MM.1S (cell line): ENCODE measurements around the gene NMRK1.
A peak's percentile ranks its signal among the peaks of the same experiment; 100 is the strongest.

Experiments
- DNase-seq: peaks from one replicate; pipeline ENCODE4 v3.0.0-alpha.2; 2015
- H2AFZ ChIP-seq: fragments of 300-600 bp; sonication (generic); 2 replicates; pipeline ENCODE4 v1.6.0; 2016; ENCODE audit warnings: antibody characterized with exemption, low read length
- H3F3A ChIP-seq: fragments of 300-600 bp; sonication (generic); 2 replicates; pipeline ENCODE4 v1.6.1; 2016; ENCODE audit warnings: mild to moderate bottlenecking, antibody characterized with exemption, low read length, moderate library complexity, mixed read lengths; ENCODE audit not compliant: insufficient read depth
- H3K27ac ChIP-seq: fragments of 300-600 bp; sonication (generic); 2 replicates; pipeline ENCODE4 v1.5.1; 2016; ENCODE audit warnings: mild to moderate bottlenecking, low read length
- H3K27me3 ChIP-seq: fragments of 300-600 bp; sonication (generic); replicated peaks from 2 replicates; pipeline ENCODE4 v1.6.0; 2016; ENCODE audit warnings: low read length; ENCODE audit not compliant: insufficient read depth
- H3K36me3 ChIP-seq: fragments of 300-600 bp; sonication (generic); replicated peaks from 2 replicates; pipeline ENCODE4 v1.6.1; 2016; ENCODE audit warnings: mild to moderate bottlenecking, low read length, mixed read lengths; ENCODE audit not compliant: insufficient read depth
- H3K4me1 ChIP-seq: fragments of 300-600 bp; sonication (generic); 2 replicates; pipeline ENCODE4 v1.6.1; 2016; ENCODE audit warnings: low read length, mixed read lengths
- H3K4me2 ChIP-seq: fragments of 300-600 bp; sonication (generic); 2 replicates; pipeline ENCODE4 v1.6.0; 2016; ENCODE audit warnings: low read depth, low read length
- H3K4me3 ChIP-seq: fragments of 300-600 bp; sonication (generic); 2 replicates; pipeline ENCODE4 v1.5.1; 2016; ENCODE audit warnings: low read length, mixed read lengths
- H3K79me2 ChIP-seq: fragments of 300-600 bp; sonication (generic); 2 replicates; pipeline ENCODE4 v1.6.1; 2016; ENCODE audit warnings: mixed run types, low read length, mixed read lengths
- H3K9ac ChIP-seq: fragments of 300-600 bp; sonication (generic); 2 replicates; pipeline ENCODE4 v1.6.1; 2016; ENCODE audit warnings: low read length, mixed read lengths
- H3K9me2 ChIP-seq: fragments of 300-600 bp; sonication (generic); replicated peaks from 2 replicates; pipeline ENCODE4 v1.6.1; 2016; ENCODE audit warnings: mild to moderate bottlenecking, low read length, mixed read lengths; ENCODE audit not compliant: insufficient read depth
- H3K9me3 ChIP-seq: fragments of 300-600 bp; sonication (generic); replicated peaks from 2 replicates; pipeline ENCODE4 v1.6.1; 2016; ENCODE audit warnings: mild to moderate bottlenecking, low read length, mixed read lengths; ENCODE audit not compliant: insufficient read depth
- H4K20me1 ChIP-seq: fragments of 300-600 bp; sonication (generic); 2 replicates; pipeline ENCODE4 v1.6.1; 2016; ENCODE audit warnings: mild to moderate bottlenecking, low read length, moderate library complexity, mixed read lengths; ENCODE audit not compliant: insufficient read depth
- EZH2 ChIP-seq: fragments of 300-600 bp; sonication (generic); optimal IDR thresholded peaks from 2 replicates; pipeline ENCODE3; 2017; ENCODE audit warnings: low read depth, mild to moderate bottlenecking, antibody characterized with exemption, low read length, mixed read lengths
- EZH2phosphoT487 ChIP-seq: fragments of 300-600 bp; sonication (generic); IDR thresholded peaks from 2 replicates; pipeline ENCODE4 v1.6.1; 2018; ENCODE audit warnings: antibody characterized with exemption, low read length
- TF ChIP-seq, protein P1 (sequence below): fragments of 300-600 bp; sonication (generic); IDR thresholded peaks from 2 replicates; pipeline ENCODE4 v1.5.1; 2016; ENCODE audit warnings: antibody characterized with exemption, low read length, mixed read lengths

Gene NMRK1

DNA sequence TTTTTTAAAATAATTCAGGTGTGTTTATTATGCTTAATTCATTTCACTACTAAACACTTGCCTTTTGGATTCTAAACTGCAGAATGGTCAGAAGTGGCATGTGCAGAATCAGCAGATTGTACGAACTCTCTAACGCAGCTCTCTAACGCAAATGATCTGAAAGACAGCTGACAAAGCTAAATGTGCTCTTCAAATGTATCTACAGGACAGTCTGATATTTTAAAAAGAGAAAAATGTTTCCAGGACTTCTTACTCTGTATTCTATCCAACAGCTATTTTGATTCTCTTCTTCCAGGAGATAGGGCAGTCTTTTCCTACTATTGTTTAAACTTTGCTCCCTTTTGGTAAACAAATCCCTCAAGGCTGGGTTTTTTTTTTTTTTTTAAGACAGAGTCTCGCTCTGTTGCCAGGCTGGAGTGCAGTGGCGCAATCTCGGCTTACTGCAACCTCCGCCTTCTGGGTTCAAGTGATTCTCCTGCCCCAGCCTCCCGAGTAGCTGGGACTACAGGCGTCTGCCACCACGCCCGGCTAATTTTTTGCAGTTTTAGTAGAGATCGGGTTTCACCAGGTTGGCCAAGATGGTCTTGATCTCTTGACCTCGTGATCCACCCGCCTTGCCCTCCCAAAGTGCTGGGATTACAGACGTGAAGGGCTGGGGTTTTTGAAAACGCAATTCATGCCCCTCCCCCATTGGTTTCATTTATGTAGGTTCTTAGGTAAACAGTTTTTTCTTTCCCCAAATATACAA lies 1.2 kb downstream of the NMRK1 start:
- Histone ChIP-seq H4K20me1 (no peaks in the 10 kb centered on the region), H3K4me3 (peak overlapping the region; percentile 88), H2AFZ (no peak overlapping the region), H3K4me1 (peaks cover 20% of the 10 kb centered on the region), H3K36me3 (no peaks in the 10 kb centered on the region), H3K27me3 (no peaks in the 10 kb centered on the region), H3K9ac (peak overlapping the region; percentile 99), H3K9me2 (no peaks in the 10 kb centered on the region), H3K79me2 (peaks cover 57% of the 10 kb centered on the region), H3K9me3 (no peaks in the 10 kb centered on the region), H3K4me2 (peak overlapping the region; percentile 73), H3F3A (peaks cover 27% of the 10 kb centered on the region), H3K27ac (peak overlapping the region; percentile 98)
- TF ChIP-seq EZH2 (no peak), EZH2phosphoT487 (no peak)
- TF ChIP-seq, protein P1, sequence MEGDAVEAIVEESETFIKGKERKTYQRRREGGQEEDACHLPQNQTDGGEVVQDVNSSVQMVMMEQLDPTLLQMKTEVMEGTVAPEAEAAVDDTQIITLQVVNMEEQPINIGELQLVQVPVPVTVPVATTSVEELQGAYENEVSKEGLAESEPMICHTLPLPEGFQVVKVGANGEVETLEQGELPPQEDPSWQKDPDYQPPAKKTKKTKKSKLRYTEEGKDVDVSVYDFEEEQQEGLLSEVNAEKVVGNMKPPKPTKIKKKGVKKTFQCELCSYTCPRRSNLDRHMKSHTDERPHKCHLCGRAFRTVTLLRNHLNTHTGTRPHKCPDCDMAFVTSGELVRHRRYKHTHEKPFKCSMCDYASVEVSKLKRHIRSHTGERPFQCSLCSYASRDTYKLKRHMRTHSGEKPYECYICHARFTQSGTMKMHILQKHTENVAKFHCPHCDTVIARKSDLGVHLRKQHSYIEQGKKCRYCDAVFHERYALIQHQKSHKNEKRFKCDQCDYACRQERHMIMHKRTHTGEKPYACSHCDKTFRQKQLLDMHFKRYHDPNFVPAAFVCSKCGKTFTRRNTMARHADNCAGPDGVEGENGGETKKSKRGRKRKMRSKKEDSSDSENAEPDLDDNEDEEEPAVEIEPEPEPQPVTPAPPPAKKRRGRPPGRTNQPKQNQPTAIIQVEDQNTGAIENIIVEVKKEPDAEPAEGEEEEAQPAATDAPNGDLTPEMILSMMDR: no peak
- DNase-seq: peak; percentile 86

DNA sequence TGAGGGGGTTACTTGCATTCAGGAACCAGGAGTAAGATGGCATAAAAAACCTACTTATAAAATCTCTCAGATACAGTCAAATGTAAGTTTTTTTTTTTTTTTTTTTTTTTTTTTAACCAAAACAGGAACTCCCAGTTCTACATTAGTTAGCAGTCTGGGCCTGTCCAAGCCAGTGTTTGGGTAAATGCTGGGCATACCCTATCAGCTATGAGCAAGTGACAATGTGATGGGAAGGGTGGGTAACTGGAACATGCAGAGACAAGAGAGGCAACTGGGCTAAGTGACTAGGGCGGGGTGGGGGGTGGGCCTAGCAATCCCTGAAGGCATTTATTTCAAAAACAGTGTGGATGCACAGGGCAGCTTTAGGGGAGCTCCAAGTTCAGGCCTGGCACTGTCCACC lies 2.3 kb downstream of the NMRK1 start:
- Histone ChIP-seq H2AFZ (no peak overlapping the region), H3K9me2 (no peaks in the 10 kb centered on the region), H3K4me1 (peaks cover 18% of the 10 kb centered on the region), H3K79me2 (peaks cover 46% of the 10 kb centered on the region), H3F3A (peaks cover 27% of the 10 kb centered on the region), H3K9ac (peak overlapping the region; percentile 99; the same call in 1 of the 2 replicates), H3K27me3 (no peaks in the 10 kb centered on the region), H3K36me3 (no peaks in the 10 kb centered on the region), H3K4me2 (peak overlapping the region; percentile 73), H3K9me3 (no peaks in the 10 kb centered on the region), H3K4me3 (peak overlapping the region; percentile 88), H4K20me1 (no peaks in the 10 kb centered on the region), H3K27ac (peak overlapping the region; percentile 98; the same call in 1 of the 2 replicates)
- DNase-seq: no peak
- TF ChIP-seq EZH2phosphoT487 (no peak), EZH2 (no peak)
- TF ChIP-seq, protein P1: no peak

DNA sequence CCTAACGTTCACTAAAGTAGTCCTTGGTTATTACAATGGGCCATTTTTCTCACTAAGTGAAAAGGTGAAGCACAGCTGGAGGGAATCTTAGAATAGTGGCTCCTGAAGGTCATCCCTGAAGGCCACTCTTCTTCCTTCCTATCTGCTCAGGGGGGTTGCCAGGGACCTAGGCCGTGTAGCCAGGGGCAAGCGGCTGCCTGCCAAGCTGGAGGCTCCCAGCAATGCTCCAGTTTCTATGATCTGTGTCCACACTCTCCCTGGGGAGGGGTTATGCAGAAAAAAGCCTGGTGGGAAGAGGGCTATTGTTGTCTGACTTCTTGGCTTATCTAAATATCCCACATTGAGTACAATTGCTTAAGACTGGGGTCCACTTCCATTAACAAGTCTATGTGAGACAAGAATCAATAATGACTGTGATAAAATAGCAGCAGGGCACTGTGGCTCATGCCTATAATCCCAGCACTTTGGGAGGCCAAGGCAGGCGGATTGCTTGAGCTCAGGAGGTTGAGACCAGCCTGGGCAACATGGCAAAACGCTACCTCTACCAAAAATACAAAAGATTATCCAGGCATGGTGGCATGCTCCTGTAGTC lies 3.8 kb downstream of the NMRK1 start:
- Histone ChIP-seq H3K27ac (no peak overlapping the region), H3K9ac (no peak overlapping the region), H3K9me3 (no peaks in the 10 kb centered on the region), H3K27me3 (no peaks in the 10 kb centered on the region), H3K79me2 (peaks cover 31% of the 10 kb centered on the region), H3K4me3 (no peak overlapping the region), H4K20me1 (no peaks in the 10 kb centered on the region), H3K9me2 (no peaks in the 10 kb centered on the region), H3K4me1 (peaks cover 12% of the 10 kb centered on the region; the same call in 1 of the 2 replicates), H2AFZ (no peak overlapping the region), H3K4me2 (no peak overlapping the region), H3F3A (peaks cover 25% of the 10 kb centered on the region), H3K36me3 (no peaks in the 10 kb centered on the region)
- DNase-seq: no peak
- TF ChIP-seq EZH2 (no peak), EZH2phosphoT487 (no peak)
- TF ChIP-seq, protein P1: no peak
